K562 (cell line): Measurements from ENCODE around the gene NECAB2.

ENCODE experiments used
- EP300 ChIP-seq: IDR thresholded peaks from 2 replicates; pipeline ENCODE4 v1.6.1; 2012; ENCODE audit warnings: low read length, improper control_type of control experiment
- ETS2 ChIP-seq: IDR thresholded peaks from 2 replicates; pipeline ENCODE4 v1.6.1; 2016; ENCODE audit warnings: borderline replicate concordance, missing genetic modification characterization, mild to moderate bottlenecking, moderate library complexity, missing compliant biosample characterization; ENCODE audit not compliant: poor library complexity, severe bottlenecking
- MYC ChIP-seq, 2 experiments: fragments of 250-450 bp in 1 of 2; sonication (Bioruptor Pico) in 1 of 2; IDR thresholded peaks; 2 replicates each; pipeline versions ENCODE4 v1.5.1 to v1.6.1; 2012 to 2021; ENCODE audit warnings: low read depth in 2 of 2, borderline replicate concordance in 1 of 2, improper control_type of control experiment in 1 of 2, low read length in 1 of 2, mild to moderate bottlenecking in 1 of 2, moderate library complexity in 1 of 2
- NFIC ChIP-seq: fragments of 450-650 bp; IDR thresholded peaks from 2 replicates; pipeline ENCODE4 v1.6.1; 2017; ENCODE audit warnings: mild to moderate bottlenecking, inconsistent platforms
- SIN3A ChIP-seq, 2 experiments: fragments of 150-350 bp in 1 of 2; IDR thresholded peaks; 2 replicates each; pipeline ENCODE4 v1.6.1; 2011 to 2016; ENCODE audit warnings: borderline replicate concordance in 2 of 2, low read depth in 2 of 2, low read length in 2 of 2, mild to moderate bottlenecking in 2 of 2, moderate library complexity in 2 of 2; ENCODE audit not compliant: control insufficient read depth in 1 of 2
- SOX6 ChIP-seq: fragments of 450-650 bp; IDR thresholded peaks from 2 replicates; pipeline ENCODE4 v1.6.1; 2014; ENCODE audit warnings: mild to moderate bottlenecking
- TF ChIP-seq, protein P1 (sequence below), 3 experiments: IDR thresholded peaks in 2 of 3; conservative IDR thresholded peaks in 1 of 3; 2 replicates each; pipeline ENCODE4 v1.5.1; 2011 to 2012; ENCODE audit warnings: low read length in 3 of 3, mild to moderate bottlenecking in 3 of 3, control low read depth in 2 of 3, improper control_type of control experiment in 1 of 3, inconsistent platforms in 1 of 3, low read depth in 1 of 3, mixed read lengths in 1 of 3, moderate library complexity in 1 of 3; ENCODE audit not compliant: insufficient read depth in 2 of 3

- TF ChIP-seq SIN3A (IDR thresholded peaks at IDR 0.05; ENCODE audit: borderline replicate concordance in 2 of 2, control insufficient read depth in 1 of 2, low read depth in 2 of 2, low read length in 2 of 2) (no peak), EP300 (no peak), MYC (IDR thresholded peaks at IDR 0.05; ENCODE audit: low read depth, low read length) (no peak), MYC (CRISPR knock-in tag; IDR thresholded peaks at IDR 0.05; ENCODE audit: borderline replicate concordance, low read depth) (no peak), ETS2 (tag) (no peak), NFIC (no peak), SOX6 (no peak)
- TF ChIP-seq, protein P1, sequence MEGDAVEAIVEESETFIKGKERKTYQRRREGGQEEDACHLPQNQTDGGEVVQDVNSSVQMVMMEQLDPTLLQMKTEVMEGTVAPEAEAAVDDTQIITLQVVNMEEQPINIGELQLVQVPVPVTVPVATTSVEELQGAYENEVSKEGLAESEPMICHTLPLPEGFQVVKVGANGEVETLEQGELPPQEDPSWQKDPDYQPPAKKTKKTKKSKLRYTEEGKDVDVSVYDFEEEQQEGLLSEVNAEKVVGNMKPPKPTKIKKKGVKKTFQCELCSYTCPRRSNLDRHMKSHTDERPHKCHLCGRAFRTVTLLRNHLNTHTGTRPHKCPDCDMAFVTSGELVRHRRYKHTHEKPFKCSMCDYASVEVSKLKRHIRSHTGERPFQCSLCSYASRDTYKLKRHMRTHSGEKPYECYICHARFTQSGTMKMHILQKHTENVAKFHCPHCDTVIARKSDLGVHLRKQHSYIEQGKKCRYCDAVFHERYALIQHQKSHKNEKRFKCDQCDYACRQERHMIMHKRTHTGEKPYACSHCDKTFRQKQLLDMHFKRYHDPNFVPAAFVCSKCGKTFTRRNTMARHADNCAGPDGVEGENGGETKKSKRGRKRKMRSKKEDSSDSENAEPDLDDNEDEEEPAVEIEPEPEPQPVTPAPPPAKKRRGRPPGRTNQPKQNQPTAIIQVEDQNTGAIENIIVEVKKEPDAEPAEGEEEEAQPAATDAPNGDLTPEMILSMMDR (IDR thresholded peaks at IDR 0.05 in 2 of 3, conservative IDR thresholded peaks at IDR 0.05 in 1 of 3; ENCODE audit: insufficient read depth in 2 of 3, low read depth in 1 of 3, low read length in 3 of 3), result no peak
These were observed 1.0 kb downstream of the NECAB2 start for GRCh38 chr16:83968891-83969649.
